GM12878 (cell line): ENCODE results near the gene SOX18.

Source experiments
- ATF7 ChIP-seq: fragments of 450-650 bp; IDR thresholded peaks from 2 replicates; pipeline ENCODE4 v1.6.1; 2016; ENCODE audit warnings: low read depth, mild to moderate bottlenecking
- EZH2 ChIP-seq: IDR thresholded peaks from 2 replicates; pipeline ENCODE4 v1.6.1; 2012; ENCODE audit warnings: low read depth, mild to moderate bottlenecking, control low read depth, inconsistent platforms, low read length, borderline replicate concordance; ENCODE audit not compliant: control insufficient read depth
- FOXM1 ChIP-seq: IDR thresholded peaks from 2 replicates; pipeline ENCODE4 v1.6.1; 2012; ENCODE audit warnings: low read depth, mild to moderate bottlenecking, inconsistent platforms, low read length, moderate library complexity
- NFYA ChIP-seq: IDR thresholded peaks from 2 replicates; pipeline ENCODE4 v1.6.1; 2011; ENCODE audit warnings: low read depth, mild to moderate bottlenecking, low read length, improper control_type of control experiment, borderline replicate concordance
- POLR2AphosphoS5 ChIP-seq: IDR thresholded peaks from 2 replicates; pipeline ENCODE4 v1.6.1; 2011; ENCODE audit warnings: mild to moderate bottlenecking, low read length, inconsistent platforms
- SP1 ChIP-seq: IDR thresholded peaks from one replicate; pipeline ENCODE4 v1.6.1; 2011; ENCODE audit warnings: low read depth, low read length
- SREBF2 ChIP-seq: IDR thresholded peaks from 2 replicates; pipeline ENCODE4 v1.6.1; 2012; ENCODE audit warnings: mild to moderate bottlenecking, low read length
- TAF1 ChIP-seq: IDR thresholded peaks from 2 replicates; pipeline ENCODE4 v1.6.1; 2011; ENCODE audit warnings: mild to moderate bottlenecking, low read depth, low read length, borderline replicate concordance
- ZNF274 ChIP-seq: IDR thresholded peaks from one replicate; pipeline ENCODE4 v1.8.0; 2011; ENCODE audit not compliant: insufficient read length, insufficient read depth
- ZNF622 ChIP-seq: fragments of 450-650 bp; IDR thresholded peaks from 2 replicates; pipeline ENCODE4 v1.6.1; 2017; ENCODE audit warnings: mild to moderate bottlenecking, inconsistent platforms
- TF ChIP-seq, protein P1 (sequence below), 3 experiments: IDR thresholded peaks in 2 of 3; conservative IDR thresholded peaks in 1 of 3; 2 replicates each; pipeline ENCODE4 v1.5.1; 2011; ENCODE audit warnings: low read depth in 3 of 3, low read length in 3 of 3, mild to moderate bottlenecking in 3 of 3, control low read depth in 2 of 3, moderate library complexity in 2 of 3, inconsistent platforms in 1 of 3, mixed read lengths in 1 of 3; ENCODE audit not compliant: control insufficient read depth in 2 of 3, insufficient read depth in 1 of 3; ENCODE audit errors: extremely low read depth in 1 of 3

DNA sequence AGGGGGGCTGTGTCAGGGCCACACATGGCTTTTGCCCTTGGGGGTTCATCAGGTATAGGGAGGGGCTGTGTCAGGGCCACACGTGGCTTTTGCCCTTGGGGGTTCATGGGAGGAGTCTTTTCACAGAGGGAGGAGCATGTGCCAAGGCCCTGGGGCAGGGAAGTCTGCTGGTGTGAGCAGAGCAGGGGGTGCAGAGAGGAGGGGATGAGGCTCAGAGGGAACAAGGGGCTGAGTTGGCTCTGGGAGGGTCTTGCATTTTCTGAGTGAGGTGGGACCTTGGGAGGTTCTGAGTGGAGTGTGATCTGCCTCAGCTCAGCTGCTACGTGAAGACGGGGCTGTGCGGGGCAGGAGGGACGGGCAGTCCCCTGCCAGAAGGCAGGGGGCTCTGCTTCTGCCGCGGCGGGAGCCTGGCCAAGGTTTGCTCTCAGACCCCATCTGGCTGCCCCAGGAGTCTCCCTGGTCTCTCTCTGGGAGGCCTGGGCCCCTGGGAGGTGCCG, 6.0 kb upstream of the SOX18 start:
- TF ChIP-seq, protein P1, sequence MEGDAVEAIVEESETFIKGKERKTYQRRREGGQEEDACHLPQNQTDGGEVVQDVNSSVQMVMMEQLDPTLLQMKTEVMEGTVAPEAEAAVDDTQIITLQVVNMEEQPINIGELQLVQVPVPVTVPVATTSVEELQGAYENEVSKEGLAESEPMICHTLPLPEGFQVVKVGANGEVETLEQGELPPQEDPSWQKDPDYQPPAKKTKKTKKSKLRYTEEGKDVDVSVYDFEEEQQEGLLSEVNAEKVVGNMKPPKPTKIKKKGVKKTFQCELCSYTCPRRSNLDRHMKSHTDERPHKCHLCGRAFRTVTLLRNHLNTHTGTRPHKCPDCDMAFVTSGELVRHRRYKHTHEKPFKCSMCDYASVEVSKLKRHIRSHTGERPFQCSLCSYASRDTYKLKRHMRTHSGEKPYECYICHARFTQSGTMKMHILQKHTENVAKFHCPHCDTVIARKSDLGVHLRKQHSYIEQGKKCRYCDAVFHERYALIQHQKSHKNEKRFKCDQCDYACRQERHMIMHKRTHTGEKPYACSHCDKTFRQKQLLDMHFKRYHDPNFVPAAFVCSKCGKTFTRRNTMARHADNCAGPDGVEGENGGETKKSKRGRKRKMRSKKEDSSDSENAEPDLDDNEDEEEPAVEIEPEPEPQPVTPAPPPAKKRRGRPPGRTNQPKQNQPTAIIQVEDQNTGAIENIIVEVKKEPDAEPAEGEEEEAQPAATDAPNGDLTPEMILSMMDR (IDR thresholded peaks at IDR 0.05 in 2 of 3, conservative IDR thresholded peaks at IDR 0.05 in 1 of 3; ENCODE audit: control insufficient read depth in 2 of 3, extremely low read depth in 1 of 3, insufficient read depth in 1 of 3, low read depth in 3 of 3, low read length in 3 of 3): no peak
- TF ChIP-seq SREBF2: no peak
- no peak for TF ChIP-seq NFYA
- TF ChIP-seq ZNF274: no peak
- TF ChIP-seq SP1: no peak
- TF ChIP-seq POLR2AphosphoS5: no peak
- TF ChIP-seq EZH2: no peak
- no peak for TF ChIP-seq ATF7
- TF ChIP-seq TAF1: no peak
- no peak for TF ChIP-seq FOXM1
- no peak for TF ChIP-seq ZNF622
